SK-N-SH (cell line): Measurements from ENCODE around the gene AMIGO1. TPM values are rescaled to one million over a fixed set of nuclear protein-coding genes. Genes with fewer than 3 reads are reported as not detected.

Source experiments
- CTCF ChIA-PET: fragments of 300-600, 350-600 bp; formaldehyde crosslinking; extraction: SDS; loops from one replicate; lab custom pipeline; 2021; lab: Yijun Ruan, JAX
- POLR2A ChIA-PET: fragments of 350-600 bp; sonication (Branson Sonifier 250); formaldehyde crosslinking; extraction: SDS; loops from one replicate; lab custom pipeline; 2020; ENCODE audit warnings: antibody characterized with exemption, inconsistent platforms; lab: Yijun Ruan, JAX
- DNase-seq: peaks from one replicate; pipeline ENCODE4 v3.0.0; 2012
- H2AFZ ChIP-seq: fragments of 200-600 bp; sonication (generic); 2 replicates; pipeline ENCODE4 v1.8.1; 2016; ENCODE audit warnings: antibody characterized with exemption, mild to moderate bottlenecking, low read depth
- H3F3A ChIP-seq: fragments of 200-600 bp; sonication (generic); replicated peaks from 2 replicates; pipeline ENCODE3; 2016; ENCODE audit warnings: antibody characterized with exemption, mild to moderate bottlenecking; ENCODE audit not compliant: insufficient read depth
- H3K27ac ChIP-seq, 2 experiments: fragments of 200-500 bp in 1 of 2; fragments of 200-600 bp in 1 of 2; sonication (Bioruptor generic) in 1 of 2; sonication (generic), shearing (Covaris generic) in 1 of 2; 2 replicates each; pipeline versions ENCODE4 v1.5.1 to v1.6.1; 2014 to 2016; ENCODE audit warnings: low read depth in 2 of 2, inconsistent platforms in 1 of 2, low read length in 1 of 2, mild to moderate bottlenecking in 1 of 2, mixed read lengths in 1 of 2
- H3K27me3 ChIP-seq: fragments of 200-600 bp; sonication (generic), shearing (Covaris generic); 2 replicates; pipeline ENCODE4 v1.6.1; 2016; ENCODE audit warnings: mixed run types; ENCODE audit not compliant: insufficient read depth
- H3K36me3 ChIP-seq, 2 experiments: fragments of 200-500 bp in 1 of 2; fragments of 200-600 bp in 1 of 2; sonication (Bioruptor generic) in 1 of 2; sonication (generic) in 1 of 2; replicated peaks in 1 of 2; 2 replicates each; pipeline versions ENCODE3 to v1.5.1; 2014 to 2016; ENCODE audit warnings: low read length in 1 of 2, mild to moderate bottlenecking in 1 of 2; ENCODE audit not compliant: insufficient read depth in 2 of 2, control insufficient read depth in 1 of 2
- H3K4me1 ChIP-seq, 2 experiments: fragments of 200-500 bp in 1 of 2; fragments of 200-600 bp in 1 of 2; sonication (Bioruptor generic) in 1 of 2; sonication (generic), shearing (Covaris generic) in 1 of 2; 2 replicates each; pipeline versions ENCODE4 v1.5.1 to v1.6.1; 2014 to 2016; ENCODE audit warnings: low read depth in 1 of 2, low read length in 1 of 2, mixed run types in 1 of 2; ENCODE audit not compliant: insufficient read depth in 2 of 2, control insufficient read depth in 1 of 2
- H3K4me2 ChIP-seq: fragments of 200-600 bp; sonication (generic), shearing (Covaris generic); 2 replicates; pipeline ENCODE4 v1.6.1; 2017; ENCODE audit warnings: mixed run types
- H3K4me3 ChIP-seq, 2 experiments: fragments of 200-500 bp in 1 of 2; fragments of 200-600 bp in 1 of 2; sonication (Bioruptor generic) in 1 of 2; sonication (generic), shearing (Covaris generic) in 1 of 2; 2 replicates each; pipeline versions ENCODE4 v1.5.1 to v1.8.1; 2014 to 2016; ENCODE audit warnings: low read depth in 2 of 2, inconsistent platforms in 1 of 2, low read length in 1 of 2, mild to moderate bottlenecking in 1 of 2, mixed read lengths in 1 of 2, moderate library complexity in 1 of 2
- H3K79me2 ChIP-seq: fragments of 200-600 bp; sonication (generic); 2 replicates; pipeline ENCODE4 v1.8.1; 2017; ENCODE audit warnings: mild to moderate bottlenecking; ENCODE audit not compliant: insufficient read depth
- H3K9ac ChIP-seq: fragments of 200-600 bp; sonication (generic); 2 replicates; pipeline ENCODE4 v1.6.1; 2017; ENCODE audit warnings: mixed run types
- H3K9me2 ChIP-seq: fragments of 200-600 bp; sonication (generic); 2 replicates; pipeline ENCODE4 v1.6.1; 2017; ENCODE audit warnings: mixed run types
- H3K9me3 ChIP-seq: fragments of 200-600 bp; sonication (generic); 2 replicates; pipeline ENCODE4 v1.6.1; 2017; ENCODE audit warnings: mixed run types, mild to moderate bottlenecking, moderate library complexity
- H4K20me1 ChIP-seq: fragments of 200-600 bp; sonication (generic); 2 replicates; pipeline ENCODE4 v1.6.1; 2017; ENCODE audit warnings: mild to moderate bottlenecking, mixed run types; ENCODE audit not compliant: insufficient read depth
- CHD2 ChIP-seq: fragments of 150-350 bp; IDR thresholded peaks from 2 replicates; pipeline ENCODE4 v1.6.1; 2018; ENCODE audit warnings: low read length; ENCODE audit not compliant: partially characterized antibody
- CTCF ChIP-seq: fragments of 200-600 bp; sonication (generic); IDR thresholded peaks from 2 replicates; pipeline ENCODE4 v1.6.1; 2017; ENCODE audit warnings: antibody characterized with exemption, mild to moderate bottlenecking, moderate library complexity
- ELF1 ChIP-seq: IDR thresholded peaks from 2 replicates; pipeline ENCODE4 v1.4.0; 2012
- EP300 ChIP-seq, 2 experiments: IDR thresholded peaks; 2 replicates each; pipeline versions ENCODE4 v1.4.0 to v1.6.1; 2012; ENCODE audit warnings: borderline replicate concordance in 1 of 2, low read depth in 1 of 2, low read length in 1 of 2
- EZH2phosphoT487 ChIP-seq: fragments of 200-600 bp; sonication (generic); IDR thresholded peaks from 2 replicates; pipeline ENCODE4 v1.6.1; 2017; ENCODE audit warnings: low read depth, mixed run types, mild to moderate bottlenecking, antibody characterized with exemption, moderate library complexity, borderline replicate concordance
- FOSL2 ChIP-seq: IDR thresholded peaks from 2 replicates; pipeline ENCODE4 v1.4.0; 2012; ENCODE audit warnings: low read depth, mild to moderate bottlenecking, moderate library complexity, borderline replicate concordance
- FOXM1 ChIP-seq: IDR thresholded peaks from 2 replicates; pipeline ENCODE4 v1.4.0; 2012; ENCODE audit warnings: low read depth, mild to moderate bottlenecking
- GABPA ChIP-seq: IDR thresholded peaks from 2 replicates; pipeline ENCODE4 v1.4.0; 2012; ENCODE audit warnings: low read depth, mild to moderate bottlenecking
- GATA2 ChIP-seq: sonication (generic); formaldehyde crosslinking; IDR thresholded peaks from 2 replicates; pipeline ENCODE4 v1.5.0; 2020; ENCODE audit warnings: mild to moderate bottlenecking, missing genetic modification reagents
- MXI1 ChIP-seq: IDR thresholded peaks from 2 replicates; pipeline ENCODE4 v1.6.1; 2012; ENCODE audit warnings: mild to moderate bottlenecking, low read depth, low read length, improper control_type of control experiment
- RAD21 ChIP-seq: IDR thresholded peaks from 2 replicates; pipeline ENCODE4 v1.6.1; 2012; ENCODE audit warnings: mild to moderate bottlenecking, low read length
- REST ChIP-seq: IDR thresholded peaks from 2 replicates; pipeline ENCODE4 v1.6.1; 2012; ENCODE audit warnings: mild to moderate bottlenecking, low read depth, low read length, moderate library complexity
- RFX5 ChIP-seq: IDR thresholded peaks from 2 replicates; pipeline ENCODE4 v1.6.1; 2012; ENCODE audit warnings: mild to moderate bottlenecking, improper control_type of control experiment, low read length
- SIN3A ChIP-seq: IDR thresholded peaks from 2 replicates; pipeline ENCODE4 v1.6.1; 2012; ENCODE audit warnings: low read depth, mild to moderate bottlenecking, low read length, moderate library complexity, borderline replicate concordance
- TCF12 ChIP-seq: IDR thresholded peaks from 2 replicates; pipeline ENCODE4 v1.4.0; 2012
- USF2 ChIP-seq: fragments of 150-350 bp; IDR thresholded peaks from 2 replicates; pipeline ENCODE4 v1.6.1; 2017; ENCODE audit warnings: antibody characterized with exemption, low read length, low read depth, borderline replicate concordance
- ZBTB33 ChIP-seq: IDR thresholded peaks from 2 replicates; pipeline ENCODE4 v1.4.0; 2012; ENCODE audit warnings: low read depth, borderline replicate concordance
- WGBS: methylation state at CpG from one replicate; pipeline ENCODE4 v1.1.6; 2017; ENCODE audit warnings: low lambda C conversion rate; 5-methylcytosine and 5-hydroxymethylcytosine counted together
- polyA plus RNA-seq, 3 experiments: library from polyadenylated mRNA; depleted of rRNA; stranded (reverse); fragments of >200 nt; gene quantifications; 2 replicates each; pipeline ENCODE4 v1.2.3, GENCODE V29; 2012

Gene AMIGO1
- polyA plus RNA-seq, 1 of the 3 experiments (the other 2 are of a cell fraction): 0.95 TPM

GRCh38 chr1:109495738-109496137 is 13.8 kb downstream of the AMIGO1 start:
- Histone ChIP-seq H3K4me3 (no peak overlapping the region), H3K27me3 (no peaks in the 10 kb centered on the region), H3K4me2 (no peak overlapping the region), H3K27ac (no peak overlapping the region), H3K4me1 (peaks cover 0 to 23% of the 10 kb centered on the region in 2 experiments; a peak in 2 of 4 replicates), H4K20me1 (no peaks in the 10 kb centered on the region), H3K9me3 (no peaks in the 10 kb centered on the region), H3K79me2 (peaks cover 19% of the 10 kb centered on the region), H3K9me2 (no peaks in the 10 kb centered on the region), H3K36me3 (peaks cover 5 to 17% of the 10 kb centered on the region in 2 experiments), H3K9ac (no peak overlapping the region), H2AFZ (no peak overlapping the region), H3F3A (no peaks in the 10 kb centered on the region)
- WGBS: 100% methylated on average over 5 of the region's 7 CpGs
- no peak for DNase-seq
- TF ChIP-seq FOSL2 (no peak), CHD2 (no peak)
- POLR2A ChIA-PET: no interaction called here
- CTCF ChIA-PET: interaction anchor here (0.9 to 40.2 kb wide), 4 partner anchors 10 to 154 kb away, joined by 3 to 1710 read pairs (median 144); partner anchors contain the start of genes AMIGO1, ATXN7L2 and GPR61

GRCh38 chr1:109493805-109494539 is 15.6 kb downstream of the AMIGO1 start, which contains the start of gene CYB561D1:
CYB561D1 (plus strand) TSS chr1:109494094; CDS start chr1:109494140, 46 bp downstream.
- H3K9me3 ChIP-seq: no peaks in the 10 kb centered on the region
- POLR2A ChIA-PET: interaction anchor here (1.4 to 1.5 kb wide), 2 partner anchors 36 to 38 kb away, joined by 6 to 7 read pairs; no protein-coding TSS in a partner anchor
- peaks cover 5 to 20% of the 10 kb centered on the region in 2 experiments for H3K36me3 ChIP-seq
- H2AFZ ChIP-seq: peak within 1 kb of the TSS; percentile 92
- H3K9ac ChIP-seq: peak within 1 kb of the TSS; percentile 56
- peak within 1 kb of the TSS; percentile 64 to 81; a peak in 3 of 4 replicates for H3K27ac ChIP-seq
- H3K27me3 ChIP-seq: no peaks in the 10 kb centered on the region
- H3K4me3 ChIP-seq: peak within 1 kb of the TSS; percentile 96 to 100
- peak; percentile 95 for DNase-seq
- no peaks in the 10 kb centered on the region for H4K20me1 ChIP-seq
- peak within 1 kb of the TSS; percentile 78 for H3K4me2 ChIP-seq
- H3K9me2 ChIP-seq: no peaks in the 10 kb centered on the region
- under 1% methylated on average over 21 of the region's 44 CpGs for WGBS
- no peaks in the 10 kb centered on the region for H3F3A ChIP-seq
- peaks cover 0 to 19% of the 10 kb centered on the region in 2 experiments; a peak in 2 of 4 replicates for H3K4me1 ChIP-seq
- peaks cover 19% of the 10 kb centered on the region for H3K79me2 ChIP-seq
- CTCF ChIA-PET: interaction anchor here (0.7 to 40.2 kb wide), 25 partner anchors 10 to 281 kb away, joined by 3 to 1710 read pairs (median 4); partner anchors contain the start of genes AMIGO1, ATXN7L2, GNAI3 and GPR61
- TF ChIP-seq FOXM1: no peak
- no peak for TF ChIP-seq GATA2 (CRISPR knock-in tag)
- TF ChIP-seq MXI1: peak; percentile 87
- no peak for TF ChIP-seq RFX5
- TF ChIP-seq ZBTB33: peak; percentile 93
- TF ChIP-seq GABPA: no peak; the same call in 1 of the 2 replicates
- TF ChIP-seq EP300 (IDR thresholded peaks at IDR 0.05; ENCODE audit: borderline replicate concordance in 1 of 2, low read depth in 1 of 2, low read length in 1 of 2): peak; percentile 27 to 38; a peak in 1 of 4 replicates
- TF ChIP-seq TCF12: no peak
- TF ChIP-seq RAD21: peak; percentile 51
- peak; percentile 98 for TF ChIP-seq CHD2
- peak; percentile 98 for TF ChIP-seq ELF1
- TF ChIP-seq USF2: no peak
- TF ChIP-seq CTCF: peak; percentile 89
- TF ChIP-seq REST: 0 out of 2 replicates have a peak, but pooled peaks have one; percentile 23
- no peak for TF ChIP-seq EZH2phosphoT487
- peak; percentile 87 for TF ChIP-seq SIN3A
